ENCODE measurements around the gene KIF6. TPM values are rescaled to one million over a fixed set of nuclear protein-coding genes. Genes with fewer than 3 reads are reported as not detected.

KIF6 gene
- polyA plus RNA-seq, 3 donors, result not detected

GRCh38 chr6:39754514-39755115 is 29.4 kb upstream of the KIF6 start:
- 86% methylated on average over 2 of the region's 5 CpGs for WGBS (ENCODE audit: insufficient coverage)
- Histone ChIP-seq H3K4me1 (ENCODE audit: control insufficient read depth in 1 of 2, insufficient read depth in 2 of 2, low read length in 2 of 2) (no peaks in the 10 kb centered on the region), H2AFZ (ENCODE audit: insufficient read depth, low read depth, low read length, poor library complexity, severe bottlenecking) (no peak overlapping the region), H3K9ac (ENCODE audit: insufficient read depth, low read length, poor library complexity, severe bottlenecking) (no peak overlapping the region), H3K9me3 (replicated peaks in 1 of 2; ENCODE audit: control insufficient read depth in 1 of 2, insufficient read depth in 1 of 2, low read length in 2 of 2) (no peaks in the 10 kb centered on the region), H3K36me3 (replicated peaks in 1 of 2; ENCODE audit: control insufficient read depth in 1 of 2, insufficient read depth in 2 of 2, low read length in 2 of 2) (no peaks in the 10 kb centered on the region), H3K27ac (ENCODE audit: low read depth in 1 of 2, low read length in 2 of 2) (no peak overlapping the region), H3K4me3 (replicated peaks in 1 of 3; ENCODE audit: low read depth in 2 of 3, low read length in 3 of 3) (no peak overlapping the region), H4K20me1 (ENCODE audit: insufficient read depth, low read length) (no peaks in the 10 kb centered on the region), H3K27me3 (ENCODE audit: control insufficient read depth in 2 of 2, insufficient read depth in 2 of 2, low read length in 2 of 2) (no peaks in the 10 kb centered on the region), H3K4me2 (replicated peaks; ENCODE audit: extremely low read depth, low read length, poor library complexity, severe bottlenecking) (no peak overlapping the region), H3K79me2 (ENCODE audit: insufficient read depth, low read length) (no peaks in the 10 kb centered on the region)
- Mint-ChIP-seq H3K4me3 (no peak overlapping the region), H3K9me3 (peaks cover 0 to 2% (median 0%) of the 10 kb centered on the region in 7 donors), H3K27ac (no peak overlapping the region), H3K4me1 (no peaks in the 10 kb centered on the region), H3K36me3 (no peaks in the 10 kb centered on the region), H3K27me3 (ENCODE audit: low read depth in 3 of 3) (peaks cover 0 to 2% (median 0%) of the 10 kb centered on the region in 3 donors)
- intact Hi-C loops (cut with micrococcal nuclease), result no loop called here
- no peak for DNase-seq
- no peak for TF ChIP-seq CTCF (IDR thresholded peaks at IDR 0.05)

GRCh38 chr6:39753725-39754045 is 28.5 kb upstream of the KIF6 start:
- H3K27ac ChIP-seq (ENCODE audit: low read depth in 1 of 2, low read length in 2 of 2), result no peak overlapping the region
- H3K36me3 ChIP-seq (replicated peaks in 1 of 2; ENCODE audit: control insufficient read depth in 1 of 2, insufficient read depth in 2 of 2, low read length in 2 of 2), result no peaks in the 10 kb centered on the region
- H3K27me3 Mint-ChIP-seq (ENCODE audit: low read depth in 3 of 3), result peaks cover 0 to 2% (median 0%) of the 10 kb centered on the region in 3 donors
- no peaks in the 10 kb centered on the region for H3K36me3 Mint-ChIP-seq
- DNase-seq, result no peak
- H3K9ac ChIP-seq (ENCODE audit: insufficient read depth, low read length, poor library complexity, severe bottlenecking), result no peak overlapping the region
- WGBS (ENCODE audit: insufficient coverage), result 20% methylated on average over 1 of the region's 3 CpGs
- H3K79me2 ChIP-seq (ENCODE audit: insufficient read depth, low read length), result no peaks in the 10 kb centered on the region
- no peaks in the 10 kb centered on the region for H3K4me1 ChIP-seq (ENCODE audit: control insufficient read depth in 1 of 2, insufficient read depth in 2 of 2, low read length in 2 of 2)
- intact Hi-C loops (cut with micrococcal nuclease), result no loop called here
- H3K4me3 ChIP-seq (replicated peaks in 1 of 3; ENCODE audit: low read depth in 2 of 3, low read length in 3 of 3), result no peak overlapping the region
- H3K9me3 Mint-ChIP-seq, result peaks cover 0 to 2% (median 0%) of the 10 kb centered on the region in 7 donors
- no peaks in the 10 kb centered on the region for H3K27me3 ChIP-seq (ENCODE audit: control insufficient read depth in 2 of 2, insufficient read depth in 2 of 2, low read length in 2 of 2)
- H3K4me2 ChIP-seq (replicated peaks; ENCODE audit: extremely low read depth, low read length, poor library complexity, severe bottlenecking), result no peak overlapping the region
- no peaks in the 10 kb centered on the region for H3K9me3 ChIP-seq (replicated peaks in 1 of 2; ENCODE audit: control insufficient read depth in 1 of 2, insufficient read depth in 1 of 2, low read length in 2 of 2)
- peak overlapping the region in 1 of 7 donors; percentile 4 for H3K27ac Mint-ChIP-seq
- no peak for TF ChIP-seq CTCF (IDR thresholded peaks at IDR 0.05)
- H3K4me3 Mint-ChIP-seq, result no peak overlapping the region
- no peaks in the 10 kb centered on the region for H4K20me1 ChIP-seq (ENCODE audit: insufficient read depth, low read length)
- H3K4me1 Mint-ChIP-seq, result no peaks in the 10 kb centered on the region
- no peak overlapping the region for H2AFZ ChIP-seq (ENCODE audit: insufficient read depth, low read depth, low read length, poor library complexity, severe bottlenecking)

All from CD14-positive monocyte (primary cell).